Uterus (tissue), 4 donors: ENCODE data around the gene COPZ2. TPM values are rescaled to one million over a fixed set of nuclear protein-coding genes. Genes with fewer than 3 reads are reported as not detected.
"Not testable (repeated sequence)": the region's sequence is repeated elsewhere in the genome, so short reads cannot be mapped to it uniquely, and the experiment has no call there.

Source experiments
- DNase-seq, 2 donors: peaks; one replicate each; pipeline ENCODE4 v3.0.0-alpha.2; 2019 to 2020
- H3K27ac ChIP-seq, 2 donors: fragments of 200-600 bp; sonication (generic); 1 replicate in 1 of 2; 2 replicates in 1 of 2; pipeline ENCODE4 v1.5.1; 2016 to 2018
- H3K27me3 ChIP-seq, 2 donors: fragments of 200-600 bp; sonication (generic); one replicate each; pipeline ENCODE4 v1.5.1; 2018 to 2019; ENCODE audit warnings: control low read depth in 1 of 2
- H3K36me3 ChIP-seq, 2 donors: fragments of 200-600 bp; sonication (generic); one replicate each; pipeline ENCODE4 v1.5.1; 2019; ENCODE audit warnings: control low read depth in 1 of 2
- H3K4me1 ChIP-seq, 2 donors: fragments of 200-600 bp; sonication (generic); one replicate each; pipeline ENCODE4 v1.5.1; 2018 to 2019; ENCODE audit warnings: control low read depth in 1 of 2
- H3K4me3 ChIP-seq, 2 donors: fragments of 200-600 bp; sonication (generic); 1 replicate in 1 of 2; 2 replicates in 1 of 2; pipeline ENCODE4 v1.5.1; 2018 to 2019; ENCODE audit warnings: mild to moderate bottlenecking in 1 of 2
- H3K9me3 ChIP-seq, 2 donors: fragments of 200-600 bp; sonication (generic); one replicate each; pipeline ENCODE4 v1.5.1; 2019; ENCODE audit warnings: control low read depth in 1 of 2
- CTCF ChIP-seq, 4 experiments: fragments of 200-600 bp in 2 of 4; fragments of 450-650 bp in 2 of 4; sonication (generic) in 2 of 4; IDR thresholded peaks; one replicate each; pipeline ENCODE4 v1.5.1; 2016 to 2019; ENCODE audit warnings: antibody characterized with exemption in 4 of 4, mild to moderate bottlenecking in 2 of 4, moderate library complexity in 1 of 4
- POLR2A ChIP-seq, 2 donors: fragments of 450-650 bp; IDR thresholded peaks; one replicate each; pipeline ENCODE4 v1.6.1; 2016; ENCODE audit warnings: antibody characterized with exemption in 2 of 2, mild to moderate bottlenecking in 1 of 2, moderate library complexity in 1 of 2
- intact Hi-C: fragments of 100-400 bp; cut with DNase I; formaldehyde crosslinking; loops from one replicate; pipeline ENCODE4 v1.15.1; 2023; ENCODE audit warnings: low total_unique reads
- total RNA-seq, 4 donors: library from RNA; depleted of rRNA in 3 of 4; stranded (reverse); fragments of >200 nt in 3 of 4; gene quantifications; one replicate each; pipeline versions ENCODE4 v1.1.0 to v1.2.4, GENCODE V29; 2014 to 2023
- donor health status: DM: yes; HTN: yes; CAD: no.

The COPZ2 gene
- 10 to 100 TPM; 12.9 to 82.7 (median 35.3) TPM for total RNA-seq

GRCh38 chr17:48037036-48037837, at the start of gene COPZ2:
TSS of gene COPZ2 (minus strand) at chr17:48037797. CDS start at chr17:48037777, 20 bp downstream.
- intact Hi-C loops = no loop called here
- TF ChIP-seq POLR2A (IDR thresholded peaks at IDR 0.05) = no peak
- TF ChIP-seq CTCF (IDR thresholded peaks at IDR 0.05) = peak; percentile 22 to 53 (median 42)
- Histone ChIP-seq H3K36me3 (no peaks in the 10 kb centered on the region), H3K27me3 (no peaks in the 10 kb centered on the region), H3K4me1 (no peaks in the 10 kb centered on the region), H3K4me3 (peak within 1 kb of the TSS; percentile 45 to 60), H3K9me3 (no peaks in the 10 kb centered on the region), H3K27ac (peak within 1 kb of the TSS; percentile 58 to 80)
- peak; percentile 61 to 63 for DNase-seq

- no peak for TF ChIP-seq POLR2A (IDR thresholded peaks at IDR 0.05)
- no peak for TF ChIP-seq CTCF (IDR thresholded peaks at IDR 0.05)
- no peaks in the 10 kb centered on the region for H3K36me3 ChIP-seq
- no peaks in the 10 kb centered on the region for H3K9me3 ChIP-seq
- intact Hi-C loops = no loop called here
- H3K4me1 ChIP-seq = no peaks in the 10 kb centered on the region
- H3K27me3 ChIP-seq = no peaks in the 10 kb centered on the region
- H3K27ac ChIP-seq = no peak overlapping the region
- no peak for DNase-seq
- H3K4me3 ChIP-seq = no peak overlapping the region
Observed at GRCh38 chr17:48084932-48085331, 47.3 kb upstream of the COPZ2 start.

- Histone ChIP-seq H3K9me3 (no peaks in the 10 kb centered on the region), H3K4me3 (no peak overlapping the region), H3K27me3 (no peaks in the 10 kb centered on the region), H3K36me3 (no peaks in the 10 kb centered on the region), H3K27ac (no peak overlapping the region), H3K4me1 (no peaks in the 10 kb centered on the region)
- DNase-seq = no peak
- intact Hi-C loops = no loop called here
- TF ChIP-seq POLR2A (IDR thresholded peaks at IDR 0.05) (no peak), CTCF (IDR thresholded peaks at IDR 0.05) (no peak)
Observed at GRCh38 chr17:48081858-48082257, 44.3 kb upstream of the COPZ2 start.

GRCh38 chr17:48077152-48077551, 39.6 kb upstream of the COPZ2 start:
- H3K36me3 ChIP-seq, H3K27me3 ChIP-seq, H3K9me3 ChIP-seq, DNase-seq, H3K27ac ChIP-seq, intact Hi-C loops, H3K4me1 ChIP-seq, H3K4me3 ChIP-seq: not testable (repeated sequence)

- intact Hi-C loops = no loop called here
Observed at GRCh38 chr17:48074322-48075081, 36.9 kb upstream of the COPZ2 start.

GRCh38 chr17:48073566-48074094, 36.0 kb upstream of the COPZ2 start:
- intact Hi-C loops = loop anchor here (2.0 kb wide), 1 partner anchor 47 kb away; no protein-coding TSS in a partner anchor
- H3K27me3 ChIP-seq, H3K36me3 ChIP-seq, H3K4me1 ChIP-seq, H3K4me3 ChIP-seq, DNase-seq, H3K9me3 ChIP-seq: not testable (repeated sequence)
- H3K27ac ChIP-seq = peak overlapping the region; percentile 28 to 56

More at GRCh38 chr17:48074322-48075081, 36.9 kb upstream of the COPZ2 start:
- Histone ChIP-seq H3K4me1 (no peaks in the 10 kb centered on the region), H3K27ac (peak overlapping the region; percentile 28 to 56), H3K27me3 (no peaks in the 10 kb centered on the region), H3K9me3 (no peaks in the 10 kb centered on the region), H3K36me3 (no peaks in the 10 kb centered on the region), H3K4me3 (no peak overlapping the region)
- DNase-seq = peak; percentile 73 to 87
- peak; percentile 75 to 97 (median 90) for TF ChIP-seq CTCF (IDR thresholded peaks at IDR 0.05)
- TF ChIP-seq POLR2A (IDR thresholded peaks at IDR 0.05) = no peak

- not testable (repeated sequence) for H3K9me3 ChIP-seq, H3K27me3 ChIP-seq, H3K36me3 ChIP-seq, H3K4me1 ChIP-seq, H3K4me3 ChIP-seq, H3K27ac ChIP-seq, DNase-seq
- intact Hi-C loops = loop anchor here (2.0 kb wide), 1 partner anchor 46 kb away; no protein-coding TSS in a partner anchor
Observed at GRCh38 chr17:48072811-48073210, 35.2 kb upstream of the COPZ2 start.
